C4-2B (cell line): Measurements from ENCODE around the gene CARS1.

Source experiments
- ZFX ChIP-seq: fragments of 450-650 bp; IDR thresholded peaks from 2 replicates; pipeline ENCODE4 v1.6.1; 2017
- TF ChIP-seq, protein P1 (sequence below): fragments of 450-650 bp; conservative IDR thresholded peaks from 2 replicates; pipeline ENCODE4 v1.5.1; 2017; ENCODE audit warnings: mild to moderate bottlenecking

DNA sequence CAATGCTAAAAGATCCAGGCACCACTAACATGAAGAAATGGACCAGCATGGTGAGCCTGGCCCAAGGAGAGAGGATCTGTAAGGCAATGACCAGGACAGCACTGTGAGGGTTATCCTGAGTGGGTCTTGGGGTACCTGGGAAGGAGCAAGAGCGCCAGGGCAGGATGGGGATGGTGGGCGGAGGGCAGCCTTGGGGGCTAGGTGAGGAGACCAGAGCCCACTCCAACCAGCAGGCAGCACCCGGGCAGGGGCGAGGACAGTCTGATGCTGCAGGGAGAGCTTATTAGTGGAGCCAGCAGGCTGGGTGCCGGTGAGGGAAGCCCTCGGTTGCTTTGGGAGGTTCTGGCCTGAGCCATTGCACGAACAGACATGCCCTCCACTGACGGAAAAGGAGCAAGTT lies 54.4 kb downstream of the CARS1 start:
- TF ChIP-seq, protein P1, sequence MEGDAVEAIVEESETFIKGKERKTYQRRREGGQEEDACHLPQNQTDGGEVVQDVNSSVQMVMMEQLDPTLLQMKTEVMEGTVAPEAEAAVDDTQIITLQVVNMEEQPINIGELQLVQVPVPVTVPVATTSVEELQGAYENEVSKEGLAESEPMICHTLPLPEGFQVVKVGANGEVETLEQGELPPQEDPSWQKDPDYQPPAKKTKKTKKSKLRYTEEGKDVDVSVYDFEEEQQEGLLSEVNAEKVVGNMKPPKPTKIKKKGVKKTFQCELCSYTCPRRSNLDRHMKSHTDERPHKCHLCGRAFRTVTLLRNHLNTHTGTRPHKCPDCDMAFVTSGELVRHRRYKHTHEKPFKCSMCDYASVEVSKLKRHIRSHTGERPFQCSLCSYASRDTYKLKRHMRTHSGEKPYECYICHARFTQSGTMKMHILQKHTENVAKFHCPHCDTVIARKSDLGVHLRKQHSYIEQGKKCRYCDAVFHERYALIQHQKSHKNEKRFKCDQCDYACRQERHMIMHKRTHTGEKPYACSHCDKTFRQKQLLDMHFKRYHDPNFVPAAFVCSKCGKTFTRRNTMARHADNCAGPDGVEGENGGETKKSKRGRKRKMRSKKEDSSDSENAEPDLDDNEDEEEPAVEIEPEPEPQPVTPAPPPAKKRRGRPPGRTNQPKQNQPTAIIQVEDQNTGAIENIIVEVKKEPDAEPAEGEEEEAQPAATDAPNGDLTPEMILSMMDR: no peak
- no peak for TF ChIP-seq ZFX
